B cell (primary cell): ENCODE measurements around the gene ALOXE3. TPM values are rescaled to one million over a fixed set of nuclear protein-coding genes. Genes with fewer than 3 reads are reported as not detected.
A peak's percentile ranks its signal among the peaks of the same experiment; 100 is the strongest.

Source experiments
- ATAC-seq: fragments of 200-7000 bp; cut with Tn5 transposase; one replicate; pipeline ENCODE4 v1.10.0; 2021; ENCODE audit warnings: low read depth, mild to moderate bottlenecking, moderate number of reproducible peaks, moderate library complexity
- CTCF ChIA-PET: fragments of 350-600 bp; sonication (Branson Sonifier 250); formaldehyde crosslinking; loops from one replicate; lab custom pipeline; 2021; ENCODE audit warnings: antibody characterized with exemption, inconsistent platforms; lab: Charles Lee
- POLR2A ChIA-PET: fragments of 350-600 bp; sonication (Branson Sonifier 250); formaldehyde crosslinking; loops from one replicate; lab custom pipeline; 2021; ENCODE audit warnings: antibody characterized with exemption; lab: Charles Lee
- DNase-seq: peaks from one replicate; pipeline ENCODE4 v3.0.0; 2013
- H2AFZ ChIP-seq: 2 replicates; pipeline ENCODE4 v1.6.1; 2012; ENCODE audit warnings: mild to moderate bottlenecking, low read depth, low read length; ENCODE audit not compliant: insufficient read depth, poor library complexity, severe bottlenecking
- H3K27ac ChIP-seq, 2 donors: 1 replicate in 1 of 2; 2 replicates in 1 of 2; pipeline ENCODE4 v1.5.1; 2012 to 2013; ENCODE audit warnings: low read length in 2 of 2, mild to moderate bottlenecking in 2 of 2, moderate library complexity in 1 of 2
- H3K27me3 ChIP-seq, 4 experiments: fragments of 200-600 bp in 1 of 4; sonication (generic) in 1 of 4; replicated peaks in 1 of 4; 1 replicate in 2 of 4; 2 replicates in 2 of 4; pipeline versions ENCODE4 v1.6.1 to v1.7.0; 2013 to 2016; ENCODE audit warnings: low read length in 3 of 4, mild to moderate bottlenecking in 2 of 4, mixed read lengths in 1 of 4, moderate library complexity in 1 of 4; ENCODE audit not compliant: insufficient read depth in 4 of 4, control insufficient read depth in 3 of 4; ENCODE audit errors: control extremely low read depth in 1 of 4
- H3K36me3 ChIP-seq, 2 experiments: replicated peaks in 1 of 2; 1 replicate in 1 of 2; 2 replicates in 1 of 2; pipeline versions ENCODE4 v1.6.1 to v1.7.1; 2013; ENCODE audit warnings: low read length in 1 of 2; ENCODE audit not compliant: insufficient read depth in 2 of 2, control insufficient read depth in 1 of 2; ENCODE audit errors: control extremely low read depth in 1 of 2, extremely low read depth in 1 of 2
- H3K4me1 ChIP-seq, 2 donors: fragments of 200-600 bp in 1 of 2; sonication (generic) in 1 of 2; 1 replicate in 1 of 2; 2 replicates in 1 of 2; pipeline versions ENCODE4 v1.5.1 to v1.6.1; 2013 to 2017; ENCODE audit warnings: low read length in 2 of 2; ENCODE audit not compliant: control insufficient read depth in 2 of 2, insufficient read depth in 2 of 2
- H3K4me2 ChIP-seq: replicated peaks from 2 replicates; pipeline ENCODE3; 2012; ENCODE audit warnings: mild to moderate bottlenecking, low read depth, low read length; ENCODE audit not compliant: poor library complexity, severe bottlenecking
- H3K4me3 ChIP-seq, 5 experiments: fragments of 200-600 bp in 1 of 5; sonication (generic) in 1 of 5; 1 replicate in 3 of 5; 2 replicates in 2 of 5; pipeline versions ENCODE4 v1.5.1 to v1.7.0; 2011 to 2016; ENCODE audit warnings: low read length in 4 of 5, mild to moderate bottlenecking in 4 of 5, low read depth in 2 of 5, control low read depth in 1 of 5, moderate library complexity in 1 of 5; ENCODE audit not compliant: insufficient read depth in 1 of 5; ENCODE audit errors: control extremely low read depth in 1 of 5, extremely low read depth in 1 of 5
- H3K79me2 ChIP-seq: fragments of 200-600 bp; sonication (generic); one replicate; pipeline ENCODE4 v1.6.0; 2016; ENCODE audit warnings: low read length; ENCODE audit not compliant: control insufficient read depth, insufficient read depth
- H3K9ac ChIP-seq: fragments of 200-600 bp; sonication (generic); 2 replicates; pipeline ENCODE4 v1.6.1; 2017; ENCODE audit warnings: mild to moderate bottlenecking, low read length, moderate library complexity
- H3K9me3 ChIP-seq, 3 donors: one replicate each; pipeline versions ENCODE4 v1.6.1 to v1.7.1; 2013; ENCODE audit warnings: low read length in 2 of 3; ENCODE audit not compliant: control insufficient read depth in 2 of 3, insufficient read depth in 1 of 3; ENCODE audit errors: control extremely low read depth in 1 of 3
- H4K20me1 ChIP-seq: 2 replicates; pipeline ENCODE4 v1.6.0; 2012; ENCODE audit warnings: mild to moderate bottlenecking, low read length; ENCODE audit not compliant: insufficient read depth, control insufficient read depth, poor library complexity, severe bottlenecking
- H3K27ac Mint-ChIP-seq: one replicate; pipeline ENCODE4 v1.8.0; 2021; ENCODE audit warnings: mixed read lengths
- H3K27me3 Mint-ChIP-seq: one replicate; pipeline ENCODE4 v1.8.0; 2021; ENCODE audit warnings: mixed read lengths
- H3K4me1 Mint-ChIP-seq: one replicate; pipeline ENCODE4 v1.8.0; 2021; ENCODE audit warnings: mixed read lengths
- H3K4me3 Mint-ChIP-seq: one replicate; pipeline ENCODE4 v1.8.0; 2021; ENCODE audit warnings: mixed read lengths
- H3K9me3 Mint-ChIP-seq: one replicate; pipeline ENCODE4 v1.8.0; 2022; ENCODE audit warnings: mixed read lengths; ENCODE audit not compliant: insufficient read depth
- EZH2 ChIP-seq: IDR thresholded peaks from 2 replicates; pipeline ENCODE4 v1.6.1; 2012; ENCODE audit warnings: borderline replicate concordance, low read depth, mild to moderate bottlenecking, moderate library complexity, low read length; ENCODE audit not compliant: insufficient read depth, poor library complexity, severe bottlenecking
- WGBS: methylation state at CpG from one replicate; pipeline ENCODE4 v1.1.5; 2013; ENCODE audit warnings: missing lambda C conversion rate; ENCODE audit not compliant: insufficient coverage; 5-methylcytosine and 5-hydroxymethylcytosine counted together
- intact Hi-C: fragments of 100-400 bp; cut with micrococcal nuclease; formaldehyde crosslinking; loops from one replicate; pipeline ENCODE4 v1.10.0; 2022
- polyA plus RNA-seq: library from polyadenylated mRNA; depleted of rRNA; stranded (reverse); fragments of >200 nt; gene quantifications from 2 replicates; pipeline ENCODE4 v1.2.3, GENCODE V29; 2012
- total RNA-seq, 2 donors: library from RNA; stranded (reverse); fragments of 120-200 nt in 1 of 2; gene quantifications; 1 replicate in 1 of 2; 2 replicates in 1 of 2; pipeline versions ENCODE4 v1.2.3 to v1.2.4, GENCODE V29; 2013 to 2022
- TF ChIP-seq, protein P1 (sequence below): fragments of 200-600 bp; IDR thresholded peaks from one replicate; pipeline ENCODE4 v1.8.0; 2022; ENCODE audit warnings: antibody characterized with exemption, mild to moderate bottlenecking

Gene ALOXE3
- total and polyA plus RNA-seq, 2 donors (not counting 1 experiment from before 2014, with no cell fraction given) = 0.04 TPM; not detected in 1

DNA sequence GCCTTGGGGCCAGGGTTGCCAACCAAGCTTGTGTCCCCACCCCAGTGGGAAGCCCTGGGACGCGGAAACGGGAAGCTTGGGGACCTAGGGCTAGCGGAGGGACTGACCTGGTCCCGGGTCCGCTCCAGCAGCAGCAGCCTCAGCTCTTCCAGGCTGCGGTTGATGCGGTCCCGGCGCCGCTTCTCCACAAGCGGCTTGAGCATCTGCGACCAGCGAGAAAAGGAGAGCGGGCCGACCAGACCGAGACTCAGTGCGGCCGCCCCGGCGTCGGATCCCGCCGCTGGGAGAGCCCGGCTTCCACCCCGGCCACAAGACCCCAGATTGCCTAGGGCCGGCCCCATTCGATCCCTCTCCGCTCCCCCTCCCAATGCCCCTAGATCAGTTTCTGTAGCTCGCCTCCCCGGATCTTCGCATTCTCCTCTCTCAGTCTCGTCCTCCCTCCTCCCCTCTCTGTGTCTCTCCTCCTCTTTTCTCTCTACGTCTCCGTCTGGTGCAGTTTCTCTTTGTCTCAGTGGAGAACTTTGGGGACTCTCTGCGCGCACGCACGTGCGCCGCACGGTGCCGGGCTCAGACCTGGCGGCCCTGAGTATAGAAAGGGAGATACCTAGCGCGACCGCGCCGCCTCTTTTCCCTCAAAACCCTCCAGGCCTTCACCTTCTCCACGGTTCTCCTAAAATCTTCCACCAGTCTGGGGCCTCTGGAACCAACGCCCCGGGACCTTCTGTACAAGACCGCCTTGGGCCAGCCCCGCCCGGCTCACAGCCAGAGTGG lies 4.8 kb upstream of the ALOXE3 start:
- Histone ChIP-seq H3K27me3 (peaks cover 0 to 50% (median 21%) of the 10 kb centered on the region in 4 experiments), H2AFZ (peak overlapping the region; percentile 54), H3K36me3 (no peaks in the 10 kb centered on the region), H3K27ac (no peak overlapping the region), H3K79me2 (no peaks in the 10 kb centered on the region), H3K9ac (peak overlapping the region; percentile 83), H3K4me2 (peak overlapping the region; percentile 91), H3K4me1 (peaks cover 62 to 75% of the 10 kb centered on the region in 2 donors), H3K4me3 (peak overlapping the region in 4 of 5 experiments; percentile 29 to 85 (median 70)), H4K20me1 (peaks cover 34% of the 10 kb centered on the region), H3K9me3 (peaks cover 0 to 22% (median 0%) of the 10 kb centered on the region in 3 donors)
- H3K27ac Mint-ChIP-seq = peak overlapping the region; percentile 6
- DNase-seq (peak; percentile 73), ATAC-seq (no peak)
- intact Hi-C loops = no loop called here
- peaks cover 80% of the 10 kb centered on the region for H3K4me1 Mint-ChIP-seq
- peak overlapping the region; percentile 94 for H3K4me3 Mint-ChIP-seq
- H3K9me3 Mint-ChIP-seq = no peaks in the 10 kb centered on the region
- ChIA-PET CTCF (interaction anchor here (1.0 to 3.6 kb wide), 9 partner anchors 10 to 177 kb away, joined by 3 to 12 read pairs (median 8); no protein-coding TSS in a partner anchor), POLR2A (interaction anchor here (0.6 to 1.8 kb wide), 4 partner anchors 34 to 124 kb away, joined by 4 to 6 read pairs (median 6); partner anchors contain the start of gene CTC1)
- peaks cover 45% of the 10 kb centered on the region for H3K27me3 Mint-ChIP-seq
- TF ChIP-seq EZH2 = peak; percentile 3
- TF ChIP-seq, protein P1, sequence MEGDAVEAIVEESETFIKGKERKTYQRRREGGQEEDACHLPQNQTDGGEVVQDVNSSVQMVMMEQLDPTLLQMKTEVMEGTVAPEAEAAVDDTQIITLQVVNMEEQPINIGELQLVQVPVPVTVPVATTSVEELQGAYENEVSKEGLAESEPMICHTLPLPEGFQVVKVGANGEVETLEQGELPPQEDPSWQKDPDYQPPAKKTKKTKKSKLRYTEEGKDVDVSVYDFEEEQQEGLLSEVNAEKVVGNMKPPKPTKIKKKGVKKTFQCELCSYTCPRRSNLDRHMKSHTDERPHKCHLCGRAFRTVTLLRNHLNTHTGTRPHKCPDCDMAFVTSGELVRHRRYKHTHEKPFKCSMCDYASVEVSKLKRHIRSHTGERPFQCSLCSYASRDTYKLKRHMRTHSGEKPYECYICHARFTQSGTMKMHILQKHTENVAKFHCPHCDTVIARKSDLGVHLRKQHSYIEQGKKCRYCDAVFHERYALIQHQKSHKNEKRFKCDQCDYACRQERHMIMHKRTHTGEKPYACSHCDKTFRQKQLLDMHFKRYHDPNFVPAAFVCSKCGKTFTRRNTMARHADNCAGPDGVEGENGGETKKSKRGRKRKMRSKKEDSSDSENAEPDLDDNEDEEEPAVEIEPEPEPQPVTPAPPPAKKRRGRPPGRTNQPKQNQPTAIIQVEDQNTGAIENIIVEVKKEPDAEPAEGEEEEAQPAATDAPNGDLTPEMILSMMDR = no peak
- WGBS = under 1% methylated on average over 44 of the region's 55 CpGs
